Hair follicle dermal papilla cell (primary cell): ENCODE data around the gene UNC5C. TPM values are rescaled to one million over a fixed set of nuclear protein-coding genes. Genes with fewer than 3 reads are reported as not detected.

ENCODE experiments used
- total RNA-seq: library from RNA; depleted of rRNA; stranded (reverse); fragments of >200 nt; gene quantifications from 2 replicates; pipeline ENCODE4 v1.2.3, GENCODE V29; 2012

UNC5C gene
- 4.7 and 6.8 TPM in 2 replicates for total RNA-seq

GRCh38 chr4:95548738-95549245 is at the start of gene UNC5C:
Gene UNC5C (minus strand): TSS chr4:95548973.

